Left ventricle myocardium inferior (tissue), 1 donor: ENCODE results near the gene SDK1. TPM values are rescaled to one million over a fixed set of nuclear protein-coding genes. Genes with fewer than 3 reads are reported as not detected.

Source experiments
- DNase-seq: peaks from one replicate; pipeline ENCODE4 v3.0.0-alpha.2; 2020
- H3K27ac ChIP-seq: fragments of 200-600 bp; replicated peaks from 2 replicates; pipeline ENCODE4 v1.8.0; 2021
- H3K27me3 ChIP-seq: fragments of 200-600 bp; 2 replicates; pipeline ENCODE4 v1.8.0; 2021; ENCODE audit warnings: low read depth
- H3K36me3 ChIP-seq: fragments of 200-600 bp; 2 replicates; pipeline ENCODE4 v1.8.0; 2021
- H3K4me1 ChIP-seq: fragments of 200-600 bp; 2 replicates; pipeline ENCODE4 v1.8.0; 2021
- H3K4me3 ChIP-seq: fragments of 200-600 bp; 2 replicates; pipeline ENCODE4 v1.8.0; 2021; ENCODE audit warnings: mild to moderate bottlenecking, moderate library complexity
- H3K9me3 ChIP-seq: fragments of 200-600 bp; replicated peaks from 2 replicates; pipeline ENCODE4 v1.8.0; 2021
- CTCF ChIP-seq: fragments of 200-600 bp; IDR thresholded peaks from 2 replicates; pipeline ENCODE4 v1.8.0; 2021; ENCODE audit warnings: antibody characterized with exemption, mild to moderate bottlenecking, borderline replicate concordance
- intact Hi-C: fragments of 100-400 bp; cut with micrococcal nuclease; formaldehyde crosslinking; loops from one replicate; pipeline ENCODE4 v1.11.0; 2022
- total RNA-seq: library from RNA; stranded (reverse); fragmentation: NEBNext Ultra II Directional; extraction: Animal tissue kit (Norgen Biotek cat#: 25700); gene quantifications from one replicate; pipeline ENCODE4 v1.2.1, GENCODE V29; 2021
- donor health status: DM: no; HTN: yes; CAD: no; lungs with severe emphysema.

Gene SDK1
- total RNA-seq, 1 donor from 2014 or later: 1.3 TPM

GRCh38 chr7:4186513-4186780 is 885.4 kb downstream of the SDK1 start:
- H3K4me1 ChIP-seq: peaks cover 3% of the 10 kb centered on the region
- H3K27me3 ChIP-seq: no peaks in the 10 kb centered on the region
- H3K4me3 ChIP-seq: no peak overlapping the region
- intact Hi-C loops: no loop called here
- no peaks in the 10 kb centered on the region for H3K9me3 ChIP-seq
- H3K27ac ChIP-seq: no peak overlapping the region
- H3K36me3 ChIP-seq: no peaks in the 10 kb centered on the region
- no peak for DNase-seq
- no peak for TF ChIP-seq CTCF

GRCh38 chr7:4188651-4189050 is 887.6 kb downstream of the SDK1 start:
- intact Hi-C loops: no loop called here
- H3K36me3 ChIP-seq: no peaks in the 10 kb centered on the region
- no peaks in the 10 kb centered on the region for H3K9me3 ChIP-seq
- TF ChIP-seq CTCF: no peak
- DNase-seq: no peak
- H3K27ac ChIP-seq: peak overlapping the region; percentile 53
- H3K27me3 ChIP-seq: no peaks in the 10 kb centered on the region
- peak overlapping the region; percentile 18 for H3K4me3 ChIP-seq
- peaks cover 3% of the 10 kb centered on the region for H3K4me1 ChIP-seq

GRCh38 chr7:4189131-4189570 is 888.1 kb downstream of the SDK1 start:
- TF ChIP-seq CTCF: no peak
- Histone ChIP-seq H3K4me3 (peak overlapping the region; percentile 18), H3K9me3 (no peaks in the 10 kb centered on the region), H3K36me3 (no peaks in the 10 kb centered on the region), H3K27ac (peak overlapping the region; percentile 53), H3K4me1 (peaks cover 3% of the 10 kb centered on the region), H3K27me3 (no peaks in the 10 kb centered on the region)
- DNase-seq: peak; percentile 82
- intact Hi-C loops: no loop called here

- no peaks in the 10 kb centered on the region for H3K36me3 ChIP-seq
- no peaks in the 10 kb centered on the region for H3K27me3 ChIP-seq
- TF ChIP-seq CTCF: no peak
- no peak for DNase-seq
- H3K27ac ChIP-seq: no peak overlapping the region
- H3K9me3 ChIP-seq: no peaks in the 10 kb centered on the region
- intact Hi-C loops: no loop called here
- H3K4me1 ChIP-seq: peaks cover 3% of the 10 kb centered on the region
- H3K4me3 ChIP-seq: no peak overlapping the region
Observed at GRCh38 chr7:4190010-4190981, 889.2 kb downstream of the SDK1 start.

- no peaks in the 10 kb centered on the region for H3K27me3 ChIP-seq
- peaks cover 3% of the 10 kb centered on the region for H3K4me1 ChIP-seq
- no peak overlapping the region for H3K4me3 ChIP-seq
- H3K27ac ChIP-seq: no peak overlapping the region
- intact Hi-C loops: no loop called here
- TF ChIP-seq CTCF: no peak
- no peaks in the 10 kb centered on the region for H3K36me3 ChIP-seq
- no peaks in the 10 kb centered on the region for H3K9me3 ChIP-seq
- DNase-seq: no peak
Observed at GRCh38 chr7:4191046-4191445, 890.0 kb downstream of the SDK1 start.
